ENCODE data around the gene MAN1C1. TPM values are rescaled to one million over a fixed set of nuclear protein-coding genes. Genes with fewer than 3 reads are reported as not detected.

MAN1C1 gene
- total and polyA plus RNA-seq, 8 donors, result 4.3 to 33.9 (median 6.1) TPM

GRCh38 chr1:25829046-25829445 lies 212.5 kb downstream of the MAN1C1 start:
- intact Hi-C loops (cut with DNase I; ENCODE audit: low total_unique reads), result no loop called here
- TF ChIP-seq CTCF (IDR thresholded peaks at IDR 0.05) (no peak), POLR2AphosphoS5 (IDR thresholded peaks at IDR 0.05) (no peak), POLR2A (IDR thresholded peaks at IDR 0.05) (no peak), EP300 (IDR thresholded peaks at IDR 0.05) (no peak)
- Histone ChIP-seq H3K4me3 (no peak overlapping the region), H3K36me3 (peaks cover 69 to 93% (median 88%) of the 10 kb centered on the region in 4 donors), H3K9me3 (no peaks in the 10 kb centered on the region), H3K27me3 (no peaks in the 10 kb centered on the region), H3K27ac (no peak overlapping the region), H3K4me1 (peaks cover 0 to 24% (median 5%) of the 10 kb centered on the region in 4 donors)
- WGBS, 5 donors, result 68 to 91% (median 80%) methylated on average over 1 of the region's 1 CpG
- DNase-seq, result no peak

GRCh38 chr1:25831569-25832196 lies 215.1 kb downstream of the MAN1C1 start:
- peak overlapping the region in 1 of 5 donors; percentile 51 for H3K27ac ChIP-seq
- TF ChIP-seq POLR2A (IDR thresholded peaks at IDR 0.05), result no peak
- TF ChIP-seq POLR2AphosphoS5 (IDR thresholded peaks at IDR 0.05), result no peak
- no peak for TF ChIP-seq CTCF (IDR thresholded peaks at IDR 0.05)
- no peak for TF ChIP-seq EP300 (IDR thresholded peaks at IDR 0.05)
- no peaks in the 10 kb centered on the region for H3K27me3 ChIP-seq
- intact Hi-C loops (cut with DNase I; ENCODE audit: low total_unique reads), result no loop called here
- H3K36me3 ChIP-seq, result peaks cover 66 to 94% (median 83%) of the 10 kb centered on the region in 4 donors
- H3K4me3 ChIP-seq, result no peak overlapping the region
- 37 to 50% (median 46%) methylated on average over 5 of the region's 5 CpGs for WGBS, 5 donors
- H3K4me1 ChIP-seq, result peaks cover 0 to 12% (median under 1%) of the 10 kb centered on the region in 4 donors
- H3K9me3 ChIP-seq, result no peaks in the 10 kb centered on the region
- DNase-seq, result no peak

- H3K27me3 ChIP-seq, result no peaks in the 10 kb centered on the region
- peak overlapping the region in 2 of 5 donors; percentile 23 to 51 for H3K27ac ChIP-seq
- intact Hi-C loops (cut with DNase I; ENCODE audit: low total_unique reads), result no loop called here
- no peak for DNase-seq
- peaks cover 0 to 20% (median 6%) of the 10 kb centered on the region in 4 donors for H3K4me1 ChIP-seq
- TF ChIP-seq CTCF (IDR thresholded peaks at IDR 0.05) (no peak), EP300 (IDR thresholded peaks at IDR 0.05) (no peak), POLR2AphosphoS5 (IDR thresholded peaks at IDR 0.05) (no peak), POLR2A (IDR thresholded peaks at IDR 0.05) (no peak)
- 47 to 65% (median 52%) methylated on average over 6 of the region's 6 CpGs for WGBS, 5 donors
- H3K4me3 ChIP-seq, result no peak overlapping the region
- H3K36me3 ChIP-seq, result peaks cover 58 to 86% (median 74%) of the 10 kb centered on the region in 4 donors
- H3K9me3 ChIP-seq, result no peaks in the 10 kb centered on the region
Measured at GRCh38 chr1:25832336-25833037, 215.9 kb downstream of the MAN1C1 start.

GRCh38 chr1:25833158-25833557 lies 216.6 kb downstream of the MAN1C1 start:
- no peaks in the 10 kb centered on the region for H3K27me3 ChIP-seq
- intact Hi-C loops (cut with DNase I; ENCODE audit: low total_unique reads), result no loop called here

More at GRCh38 chr1:25833158-25833557, 216.6 kb downstream of the MAN1C1 start:
- peaks cover 0 to 23% (median 7%) of the 10 kb centered on the region in 4 donors for H3K4me1 ChIP-seq
- WGBS, 5 donors, result 96 to 100% (median 96%) methylated on average over 5 of the region's 5 CpGs
- peak overlapping the region in 1 of 5 donors; percentile 51 for H3K27ac ChIP-seq
- peaks cover 51 to 79% (median 68%) of the 10 kb centered on the region in 4 donors for H3K36me3 ChIP-seq
- no peak for DNase-seq
- no peak overlapping the region for H3K4me3 ChIP-seq
- no peaks in the 10 kb centered on the region for H3K9me3 ChIP-seq
- TF ChIP-seq EP300 (IDR thresholded peaks at IDR 0.05), result no peak
- no peak for TF ChIP-seq POLR2AphosphoS5 (IDR thresholded peaks at IDR 0.05)
- TF ChIP-seq POLR2A (IDR thresholded peaks at IDR 0.05), result no peak
- no peak for TF ChIP-seq CTCF (IDR thresholded peaks at IDR 0.05)

Other genes starting within 250 kb of the MAN1C1 start
- 1 to 10 TPM in 1 of 5 donors, not detected in 4; 2.9 TPM for gene RHCE, start 196.0 kb upstream of the MAN1C1 start, total RNA-seq
- under 1 TPM in 1 of 3 donors, not detected in 2; 0.13 TPM for gene RHCE, start 196.0 kb upstream of the MAN1C1 start, polyA plus RNA-seq
- 10 to 100 TPM in 4 of 5 donors, 1 to 10 TPM in 1; 4.9 to 19.8 (median 14.8) TPM for gene MACO1, start 185.9 kb upstream of the MAN1C1 start, total RNA-seq
- gene MACO1, start 185.9 kb upstream of the MAN1C1 start, polyA plus RNA-seq, result 1 to 10 TPM; 5.4 to 9.3 (median 5.7) TPM
- gene LDLRAP1, start 73.2 kb upstream of the MAN1C1 start, total RNA-seq, result 10 to 100 TPM in 4 of 5 donors, not detected in 1; 10.6 to 73.7 (median 39.8) TPM
- 10 to 100 TPM; 13.3 to 17.6 (median 15.7) TPM for gene LDLRAP1, start 73.2 kb upstream of the MAN1C1 start, polyA plus RNA-seq
- 10 to 100 TPM in 4 of 5 donors, 1 to 10 TPM in 1; 1.7 to 81.1 (median 18.3) TPM for gene SELENON, start 183.4 kb downstream of the MAN1C1 start, total RNA-seq
- gene SELENON, start 183.4 kb downstream of the MAN1C1 start, polyA plus RNA-seq, result 10 to 100 TPM in 2 of 3 donors, 1 to 10 TPM in 1; 9.5 to 29.4 (median 21.7) TPM
- gene MTFR1L, start 203.2 kb downstream of the MAN1C1 start, total RNA-seq, result 100 to 1,000 TPM in 3 of 5 donors, 10 to 100 TPM in 2; 39.3 to 301 (median 107) TPM
- 10 to 100 TPM; 41.1 to 52.4 (median 49.5) TPM for gene MTFR1L, start 203.2 kb downstream of the MAN1C1 start, polyA plus RNA-seq
- 1 to 10 TPM in 1 of 5 donors, under 1 TPM in 1, not detected in 3; 0.87 to 2.8 TPM for gene AUNIP, start 242.7 kb downstream of the MAN1C1 start, total RNA-seq
- 1 to 10 TPM in 1 of 3 donors, under 1 TPM in 2; 0.68 to 1.5 (median 1.00) TPM for gene AUNIP, start 242.7 kb downstream of the MAN1C1 start, polyA plus RNA-seq